Islet of Langerhans (tissue), 1 donor: Measurements from ENCODE around the gene HOXB2.

Source experiments
- FAIRE-seq: peaks from one replicate; lab custom pipeline; 2011; peaks lifted over from hg19 to GRCh38; lab: Jason Lieb, UNC

Gene HOXB2

DNA sequence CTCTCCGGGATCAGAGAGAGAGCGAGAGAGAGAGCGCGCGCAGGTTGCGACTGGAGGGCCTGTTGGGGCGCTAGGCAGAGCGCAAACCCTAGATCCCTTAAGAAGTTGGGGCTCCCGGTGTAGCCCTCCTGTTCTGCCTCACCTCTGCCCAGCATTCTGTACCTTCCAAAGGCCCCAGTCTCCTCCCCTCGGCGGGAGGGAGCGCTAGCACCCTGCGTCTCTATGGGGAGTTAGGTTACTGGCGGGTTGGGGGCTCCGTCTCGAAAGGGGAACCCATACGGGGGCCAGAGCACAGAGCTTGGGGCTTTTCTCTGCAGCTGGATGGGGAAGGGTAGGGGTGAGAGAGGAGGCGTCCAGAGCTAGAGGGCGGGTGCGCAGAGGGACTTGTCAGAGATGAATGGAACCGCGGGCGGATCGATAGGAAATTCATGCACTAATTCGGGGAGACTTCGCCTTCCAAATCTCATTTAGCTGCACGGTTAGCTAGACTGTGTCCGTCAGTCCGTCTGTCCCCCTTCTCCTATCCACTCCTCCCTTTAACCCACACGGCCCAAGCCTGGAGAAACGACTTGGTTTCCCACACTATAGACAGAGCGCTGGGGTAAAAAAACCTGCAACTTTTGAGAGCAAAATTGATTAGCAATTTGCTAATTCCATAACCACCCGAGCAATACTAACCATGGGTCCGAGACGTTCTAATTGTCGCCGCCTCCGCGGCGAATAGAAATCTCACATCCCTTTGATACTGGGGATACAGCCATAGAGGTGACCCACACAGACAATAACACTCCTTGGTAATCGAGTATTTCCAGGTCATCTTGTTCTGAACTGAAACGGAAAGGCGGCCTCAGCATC lies 33.9 kb upstream of the HOXB2 start:
- FAIRE-seq: no peak

DNA sequence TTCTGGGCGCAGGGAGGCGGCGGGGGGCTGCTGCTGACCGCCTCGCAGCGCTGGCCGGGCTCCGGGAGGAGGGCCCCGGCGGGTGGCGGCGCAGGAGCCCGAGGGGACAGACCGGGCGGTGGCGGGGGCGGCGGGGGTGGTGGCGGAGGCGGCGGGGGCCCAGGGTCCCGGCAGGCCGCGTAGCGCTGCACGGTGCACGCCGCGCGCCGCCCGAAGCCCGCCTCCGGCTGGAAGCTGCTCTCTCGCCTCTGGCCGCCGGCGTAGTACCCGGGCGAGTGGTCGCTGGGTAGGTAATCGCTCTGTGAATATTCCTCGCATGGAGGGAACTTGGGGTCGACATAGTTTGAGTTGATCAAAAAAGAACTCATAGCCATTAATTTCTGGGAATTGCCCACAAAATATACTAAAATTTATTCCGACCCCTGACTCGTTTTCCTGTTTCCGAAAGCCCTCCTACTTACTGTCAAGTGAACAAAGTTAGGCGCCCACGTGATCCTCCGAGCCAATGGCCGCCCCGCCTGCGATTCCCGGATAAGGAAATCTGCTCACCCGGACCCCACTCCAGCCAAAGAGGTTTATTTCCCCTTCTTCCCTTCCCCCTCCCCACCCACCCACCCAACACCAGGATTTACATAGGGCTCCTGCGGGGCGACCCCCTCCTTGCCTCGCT lies 33.2 kb upstream of the HOXB2 start, which contains the start of gene HOXB4:
TSS of gene HOXB4 (minus strand) at position 405 of the 670 bp plus-strand sequence. CDS start at position 374, 31 bp downstream.
- no peak for FAIRE-seq

DNA sequence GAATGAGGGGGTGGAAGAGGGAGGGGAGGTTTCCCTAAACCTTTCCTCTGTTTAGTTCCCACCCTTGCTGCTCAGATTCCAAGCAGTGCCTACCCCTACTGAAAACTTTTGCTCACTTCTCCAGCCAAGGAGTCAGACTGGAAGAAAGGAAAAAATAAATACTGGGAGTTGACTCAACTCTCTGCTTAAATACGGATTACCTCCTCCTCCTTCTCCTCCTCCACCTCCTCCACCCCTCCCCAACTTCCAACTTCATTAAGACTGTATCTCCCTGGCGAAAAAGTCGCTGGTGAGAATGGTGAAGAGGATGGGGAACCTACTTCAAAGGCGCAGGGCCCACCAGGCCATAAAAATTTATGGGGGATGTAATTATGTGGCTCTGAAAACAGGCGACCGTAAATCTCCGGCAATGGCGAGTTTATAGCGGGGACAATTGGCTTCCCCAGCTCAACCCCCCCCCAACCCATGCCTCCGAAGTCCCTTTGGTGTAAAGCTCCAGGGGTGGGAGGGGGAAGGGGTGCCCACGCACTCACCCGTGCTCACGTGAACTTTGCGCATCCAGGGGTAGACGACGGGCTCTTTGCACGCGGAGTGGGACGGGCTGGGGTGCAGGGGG lies 32.5 kb upstream of the HOXB2 start:
- FAIRE-seq: no peak

DNA sequence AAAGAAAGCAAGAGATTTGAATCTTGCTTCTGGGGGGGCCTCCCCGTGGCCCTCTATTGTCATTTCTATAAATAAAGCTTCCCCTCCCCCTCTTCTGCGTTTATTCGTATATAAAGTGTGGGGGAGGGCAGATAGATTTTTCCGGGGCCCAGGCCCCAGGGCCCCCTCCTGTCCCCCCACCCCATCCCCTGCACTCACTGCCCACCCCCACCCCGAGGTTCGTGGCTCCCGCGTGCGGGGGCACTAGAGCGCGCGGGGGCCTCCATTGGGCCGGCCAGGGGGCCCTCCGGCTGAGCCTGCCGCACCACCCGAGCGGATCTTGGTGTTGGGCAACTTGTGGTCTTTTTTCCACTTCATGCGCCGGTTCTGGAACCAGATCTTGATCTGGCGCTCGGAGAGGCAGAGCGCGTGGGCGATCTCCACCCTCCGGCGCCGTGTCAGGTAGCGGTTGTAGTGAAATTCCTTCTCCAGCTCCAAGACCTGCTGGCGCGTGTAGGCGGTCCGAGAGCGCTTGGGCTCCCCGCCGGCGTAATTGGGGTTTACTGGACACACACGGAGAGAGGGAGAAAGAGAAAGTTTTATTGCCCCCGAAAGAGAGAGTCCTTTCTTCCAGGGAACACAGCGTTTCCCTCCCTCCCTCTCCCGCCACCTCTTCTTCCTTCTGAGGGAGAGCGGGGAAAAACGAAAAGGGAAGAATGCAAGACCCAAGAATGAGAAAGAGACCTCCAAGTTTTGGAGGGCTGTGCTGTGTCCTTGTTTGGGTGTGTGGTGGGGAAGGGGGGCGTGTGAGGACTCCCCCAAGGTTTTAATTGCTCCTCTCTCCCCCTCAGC lies 31.8 kb upstream of the HOXB2 start:
- no peak for FAIRE-seq

DNA sequence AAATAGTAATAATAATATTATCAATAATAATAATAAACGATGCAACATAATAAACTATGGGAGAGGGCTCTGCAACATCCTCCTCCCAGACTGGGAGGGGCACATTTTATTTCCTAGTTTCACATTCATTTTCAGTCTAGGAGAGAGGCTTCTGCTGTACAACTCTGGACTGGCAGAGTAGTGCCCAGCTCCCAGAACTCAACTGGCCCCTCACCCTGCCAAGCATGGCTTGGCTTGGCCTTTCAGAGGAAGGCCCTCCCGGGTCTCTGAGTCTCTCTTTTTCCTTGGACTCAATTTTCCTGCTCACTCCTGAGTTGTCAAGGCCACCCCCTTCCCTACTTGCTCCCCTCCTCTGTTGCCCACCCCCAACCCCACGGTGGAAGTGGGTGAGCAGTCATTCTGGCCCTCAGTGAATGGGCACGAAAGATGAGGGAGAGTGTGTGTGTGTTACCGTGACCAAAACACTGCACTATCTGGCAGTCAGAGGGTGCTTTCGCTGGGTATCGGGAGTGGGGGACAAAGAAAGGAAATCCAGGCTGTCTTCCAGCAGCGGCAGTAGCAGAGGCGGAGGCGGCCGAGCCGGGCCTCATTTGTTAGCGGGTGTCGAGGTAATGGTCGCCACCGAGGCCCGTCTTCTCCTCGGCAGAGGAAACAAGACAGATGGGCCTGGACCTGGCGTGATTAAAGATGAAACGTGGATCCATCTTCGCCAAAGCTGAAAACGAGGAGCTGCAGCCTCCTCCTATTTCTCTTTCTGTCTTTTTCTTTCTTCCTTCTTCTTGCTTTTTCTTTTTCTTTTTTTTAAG lies 31.0 kb upstream of the HOXB2 start:
- no peak for FAIRE-seq

DNA sequence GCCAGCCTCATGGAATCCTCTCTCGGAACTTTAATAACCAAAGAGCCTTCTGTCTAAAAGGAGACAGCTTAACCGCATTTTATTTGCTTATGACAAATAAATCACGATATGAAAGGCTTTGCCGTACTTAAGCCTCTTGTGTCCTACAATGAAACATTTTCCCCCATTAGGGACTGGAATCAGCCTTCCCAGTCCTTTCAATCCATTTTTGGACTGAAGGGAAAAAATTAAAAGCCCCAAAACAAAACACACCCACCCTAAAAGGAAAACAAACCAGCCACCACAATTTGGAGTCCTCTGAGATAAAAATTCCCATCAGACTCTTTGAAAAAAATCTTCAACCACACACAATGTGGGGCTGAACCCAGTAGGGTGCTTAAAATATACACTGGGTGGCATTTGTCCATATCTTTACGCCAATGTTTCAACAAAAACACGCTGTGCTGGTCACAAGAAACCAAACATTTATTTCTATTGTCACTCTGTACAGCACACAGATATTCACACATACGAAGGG lies 30.2 kb upstream of the HOXB2 start:
- FAIRE-seq: no peak

DNA sequence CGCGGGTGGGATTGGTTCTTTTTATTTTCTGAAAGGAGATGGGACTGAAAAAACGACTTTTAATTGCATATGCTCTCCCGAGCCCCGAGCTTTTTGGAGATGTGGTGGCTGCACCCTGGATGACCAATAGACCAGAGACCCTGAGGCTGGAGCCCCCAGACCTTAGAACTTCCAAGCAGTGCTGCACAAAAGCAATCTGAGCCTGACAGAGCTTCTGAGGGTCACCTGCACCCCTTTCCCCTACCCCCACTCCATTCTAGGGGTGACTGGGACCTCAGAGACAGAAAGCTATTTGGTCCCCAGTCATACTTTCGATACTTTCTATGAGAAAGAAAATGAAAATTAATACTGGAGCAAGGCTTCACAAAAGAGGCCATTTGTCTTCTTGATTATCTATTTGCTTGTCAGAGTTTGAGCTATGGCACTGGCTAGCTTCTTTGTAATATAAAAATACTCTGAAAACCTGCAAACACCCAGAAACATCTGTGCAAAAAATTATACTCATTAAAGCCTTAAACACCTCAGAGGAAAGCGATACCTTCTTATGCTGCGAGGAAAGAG lies 29.7 kb upstream of the HOXB2 start:
- FAIRE-seq: no peak

DNA sequence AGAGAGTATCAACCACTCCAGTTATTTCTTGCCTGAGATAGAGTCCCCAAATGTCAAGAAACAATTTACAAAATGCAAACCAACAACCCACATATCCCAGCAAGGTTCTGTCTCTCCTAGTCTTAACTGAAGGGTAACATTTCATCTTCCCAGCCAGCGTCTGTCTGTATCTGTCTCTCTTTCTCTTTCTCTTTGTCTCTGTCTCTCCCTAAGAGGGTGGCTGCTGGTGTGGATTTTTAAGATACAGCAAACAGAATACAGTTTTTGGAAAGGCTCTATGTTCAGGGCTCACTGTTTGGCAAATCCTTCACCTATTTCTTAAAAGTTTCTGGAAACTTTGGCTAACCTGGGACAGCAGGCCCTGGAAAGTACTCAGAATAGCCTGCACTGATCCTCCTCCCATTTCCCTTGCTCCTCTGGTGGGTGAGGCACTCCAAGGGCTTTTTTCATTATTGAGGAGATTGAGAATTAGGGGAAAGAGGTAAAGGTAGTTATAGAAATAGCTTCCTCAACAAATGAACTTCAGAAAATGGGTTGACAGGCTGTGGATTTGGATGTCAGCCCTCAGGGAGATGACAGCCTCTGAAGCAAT lies 27.0 kb upstream of the HOXB2 start:
- FAIRE-seq: no peak

DNA sequence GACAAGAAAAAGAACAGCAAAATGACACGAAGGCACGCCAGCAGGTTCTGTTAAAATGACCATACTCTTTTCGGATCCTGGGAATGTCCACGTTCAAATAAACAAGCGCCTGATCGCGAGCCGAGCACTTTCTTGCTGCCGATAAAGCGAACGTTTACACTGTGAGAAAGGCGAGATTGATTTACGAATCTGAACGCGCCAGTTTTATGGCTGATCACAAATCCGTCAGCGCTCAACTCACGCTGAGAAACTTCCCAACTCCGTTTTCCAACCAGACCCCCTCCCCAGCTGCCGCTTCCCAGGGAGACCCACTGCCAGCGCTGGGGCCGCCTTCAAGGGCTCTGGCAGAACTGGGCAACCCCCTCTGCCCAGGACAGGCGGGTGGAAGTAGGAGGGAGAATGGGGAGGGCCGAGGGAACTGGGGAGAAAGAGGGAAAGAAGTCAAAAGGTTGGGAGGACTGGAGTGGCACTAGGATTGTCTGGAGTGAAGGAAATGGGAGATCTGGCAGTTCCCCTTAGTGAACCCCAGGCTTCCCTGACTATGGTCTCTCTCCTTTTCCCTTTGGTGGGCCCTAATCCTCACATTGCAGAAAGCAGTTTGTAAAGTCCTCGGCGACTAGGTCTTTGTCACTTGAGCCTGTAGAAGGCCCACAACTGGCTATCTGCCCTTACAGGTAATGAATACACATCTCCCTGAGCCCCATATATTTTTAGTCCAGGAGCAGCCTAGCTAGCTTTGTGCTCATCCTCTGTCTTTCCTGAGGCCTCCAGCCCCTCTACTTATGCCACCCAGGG lies 26.3 kb upstream of the HOXB2 start:
- no peak for FAIRE-seq

DNA sequence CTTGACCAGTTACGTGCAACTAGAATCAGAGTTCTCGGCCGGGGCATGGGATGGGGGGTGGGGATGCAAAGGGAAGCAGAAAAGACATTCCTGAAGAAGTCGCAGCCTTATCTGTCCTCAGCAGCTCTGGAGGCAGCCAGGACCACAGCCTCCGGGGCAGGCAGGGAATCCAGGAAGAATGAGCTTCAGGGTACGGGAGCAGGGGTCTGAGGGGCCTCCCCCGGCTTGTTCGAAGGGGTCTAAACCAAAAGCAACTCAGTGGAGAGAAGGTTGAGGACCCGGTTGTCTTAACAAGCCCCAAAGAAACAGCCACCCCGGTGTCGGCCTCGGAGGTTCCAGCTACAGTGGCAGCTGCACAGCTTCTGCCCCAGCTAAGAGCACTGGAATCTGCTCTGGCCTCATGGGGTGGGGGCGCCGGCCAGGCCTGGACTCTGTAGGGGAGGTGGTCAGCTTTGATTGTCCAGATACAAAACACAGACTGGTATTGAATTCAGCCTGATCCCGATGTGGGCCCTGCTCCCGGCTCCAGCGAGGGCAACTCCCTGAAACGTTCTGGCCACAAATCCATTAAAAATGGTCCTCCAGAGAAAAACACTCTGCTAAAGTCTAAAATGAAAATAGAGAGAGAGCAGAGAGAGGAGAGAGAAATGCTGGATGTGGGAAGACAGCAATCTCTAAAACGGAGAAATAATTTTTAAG lies 25.6 kb upstream of the HOXB2 start:
- no peak for FAIRE-seq

DNA sequence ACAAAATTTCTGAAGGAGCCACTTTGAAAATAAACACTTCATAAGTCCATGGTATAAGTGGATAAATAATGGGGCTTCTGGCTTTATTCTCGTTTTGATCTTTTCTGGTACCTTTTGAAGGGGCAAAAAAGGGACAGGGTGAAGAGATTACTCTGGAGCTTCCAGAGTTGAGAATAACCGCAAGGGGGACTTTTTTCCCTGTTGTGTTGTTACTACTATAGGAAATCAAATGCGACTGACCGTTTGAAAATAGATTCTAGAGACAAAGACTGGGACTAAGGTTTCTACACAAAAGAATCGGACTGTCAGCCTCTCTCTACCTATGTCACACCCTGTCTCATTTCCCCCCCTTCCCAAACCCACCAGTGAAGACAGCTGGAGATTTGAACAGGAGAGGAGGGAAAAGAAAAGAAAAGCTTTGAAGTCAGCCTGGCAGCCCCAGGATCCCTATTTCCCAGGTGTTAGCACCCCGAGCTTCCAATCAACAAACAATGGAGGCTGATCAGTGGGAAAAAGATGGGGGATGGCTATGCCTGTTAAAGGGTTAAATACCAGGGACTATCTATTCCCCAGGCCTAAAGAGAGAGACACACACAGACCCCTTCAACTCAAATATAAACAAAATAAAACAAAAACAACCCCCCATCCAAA lies 24.9 kb upstream of the HOXB2 start:
- FAIRE-seq: no peak

DNA sequence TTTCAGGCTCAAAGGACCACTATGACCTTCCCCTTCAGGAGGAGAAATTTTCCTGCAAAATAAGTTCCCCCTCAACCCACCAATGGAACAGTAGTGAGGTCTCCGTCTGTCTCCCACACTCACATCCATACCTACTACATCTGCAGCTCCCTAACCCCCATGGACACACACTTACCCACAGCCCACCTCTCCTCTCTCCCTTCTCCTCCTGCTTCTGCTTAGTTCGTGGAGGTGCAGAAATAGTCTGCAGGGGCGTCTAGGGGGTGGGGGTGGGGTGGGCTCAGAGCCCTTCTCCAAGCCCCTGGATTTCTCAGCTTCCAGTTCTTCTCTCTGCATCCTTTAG lies 24.3 kb upstream of the HOXB2 start:
- no peak for FAIRE-seq

DNA sequence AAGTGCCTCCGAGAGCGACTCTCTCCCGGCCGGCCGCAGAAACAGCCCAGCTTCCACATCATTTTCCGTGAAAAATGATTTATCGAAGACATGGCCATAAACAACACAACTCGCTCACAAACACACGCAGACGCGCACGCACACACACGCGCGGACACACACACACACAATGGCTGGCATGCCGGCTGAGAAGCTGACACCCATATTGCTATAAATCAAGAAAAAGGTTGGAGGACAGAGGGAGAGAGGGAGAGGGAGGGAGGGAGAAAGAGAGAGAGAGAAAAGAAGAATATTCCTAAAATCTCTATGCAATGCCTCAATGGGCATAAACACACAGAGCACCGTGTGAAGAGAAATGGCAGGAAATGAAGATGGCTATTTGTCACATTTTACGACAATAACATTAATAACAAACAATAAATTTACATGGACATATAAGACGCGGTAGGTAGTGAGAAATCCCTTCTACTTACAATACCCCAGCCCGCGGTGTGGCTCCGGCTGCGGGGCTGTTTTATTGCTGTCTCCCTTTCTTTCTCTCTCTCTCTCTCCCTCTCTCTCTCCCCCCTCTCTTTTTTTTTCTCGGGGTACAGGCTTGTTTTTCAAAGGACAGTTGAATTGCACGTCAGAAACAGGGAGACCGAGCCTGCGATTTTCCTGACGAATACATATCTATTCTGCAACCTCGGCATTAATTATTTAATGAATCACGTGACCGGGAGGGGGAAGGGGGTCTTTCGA lies 23.8 kb upstream of the HOXB2 start:
- no peak for FAIRE-seq

DNA sequence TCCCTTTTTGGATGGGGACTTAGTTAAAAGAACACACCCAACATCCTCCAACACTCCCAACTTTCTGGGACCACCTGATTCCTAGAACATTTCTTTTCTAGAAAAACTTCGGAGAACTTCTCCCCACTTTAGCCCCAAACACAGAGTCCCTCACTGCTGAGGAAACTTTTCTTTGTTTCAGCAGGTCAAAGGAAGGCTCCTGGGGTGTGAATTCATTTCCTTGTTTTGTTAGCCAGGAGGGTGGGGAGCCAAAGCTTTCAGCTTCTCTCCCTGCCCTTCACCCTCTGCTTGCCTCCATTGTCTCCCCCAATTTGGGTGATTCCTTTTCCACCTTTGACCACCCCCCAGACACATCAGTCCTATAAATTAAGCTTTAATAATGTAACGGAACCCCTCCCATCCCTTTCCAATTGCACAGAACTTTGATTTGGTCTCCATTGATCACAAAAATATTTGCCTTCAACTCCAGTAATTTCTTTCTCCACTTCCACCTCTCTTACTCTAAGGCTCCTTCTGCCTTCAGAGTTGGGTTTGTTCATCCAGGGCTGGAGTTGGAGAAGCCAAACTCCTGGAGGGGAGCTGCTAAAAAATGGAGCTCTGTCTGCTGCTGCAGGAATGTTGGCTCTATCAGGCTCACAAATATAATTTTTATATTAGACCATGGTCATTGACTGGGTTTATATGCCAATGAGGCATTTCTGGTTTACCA lies 22.9 kb upstream of the HOXB2 start:
- FAIRE-seq: no peak

DNA sequence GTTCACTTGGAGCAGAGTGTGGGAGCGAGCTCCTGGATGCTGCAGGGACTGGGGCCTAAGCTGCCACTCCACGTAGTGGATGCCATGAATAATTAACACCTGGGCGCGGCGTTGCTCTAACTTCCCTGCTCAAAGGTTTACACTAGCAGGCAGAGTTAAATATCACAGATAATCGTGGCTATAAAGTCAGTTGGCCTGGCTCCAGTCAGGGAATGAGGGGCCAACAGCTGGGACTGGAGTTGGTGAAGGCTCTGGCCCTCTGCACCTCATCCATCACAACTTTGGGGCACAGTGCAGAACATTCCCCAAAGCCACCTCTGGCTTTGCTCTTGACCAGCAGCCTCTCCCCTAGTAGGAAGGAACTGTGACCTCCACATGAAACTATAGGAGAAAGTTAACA lies 22.3 kb upstream of the HOXB2 start:
- no peak for FAIRE-seq

DNA sequence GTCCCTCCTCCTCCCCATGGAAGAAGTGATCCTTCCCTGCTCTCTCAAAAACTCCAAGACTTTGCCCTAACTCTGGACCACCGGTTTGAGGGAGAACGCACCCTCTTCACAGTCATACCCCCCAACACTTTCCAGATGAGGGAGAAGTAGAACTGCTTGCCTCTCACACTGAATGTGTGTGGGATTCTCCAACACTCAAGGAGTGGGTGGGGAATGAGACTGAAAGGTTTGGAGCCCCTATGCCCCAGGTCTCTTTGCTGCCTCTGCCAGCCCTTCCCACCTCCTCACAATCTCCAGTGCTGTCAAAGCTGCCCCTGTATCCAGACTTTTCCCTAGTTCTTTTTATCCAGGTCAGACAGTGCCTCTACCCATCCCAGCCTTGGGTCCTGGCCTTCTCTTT lies 21.8 kb upstream of the HOXB2 start:
- FAIRE-seq: no peak
